Dendritic cell treated with granulocyte-macrophage colony-stimulating factor and Interleukin-4, amounts not matched to agents 40 ng/mL and 50 ng/mL, for 4 days (primary cell): Measurements from ENCODE around the gene CTSV.
"Not testable (repeated sequence)": the region's sequence is repeated elsewhere in the genome, so short reads cannot be mapped to it uniquely, and the experiment has no call there.

Source experiments
- H3K27ac Mint-ChIP-seq: one replicate; pipeline ENCODE4 v1.8.0; 2022; ENCODE audit warnings: mild to moderate bottlenecking, mixed read lengths
- H3K27me3 Mint-ChIP-seq: one replicate; pipeline ENCODE4 v1.8.0; 2022; ENCODE audit warnings: mild to moderate bottlenecking, mixed read lengths
- H3K36me3 Mint-ChIP-seq: one replicate; pipeline ENCODE4 v1.8.0; 2022; ENCODE audit warnings: low read depth, mixed read lengths
- H3K4me1 Mint-ChIP-seq: one replicate; pipeline ENCODE4 v1.8.0; 2022; ENCODE audit warnings: low read depth, mixed read lengths
- H3K4me3 Mint-ChIP-seq: one replicate; pipeline ENCODE4 v1.8.0; 2022; ENCODE audit warnings: mild to moderate bottlenecking, moderate library complexity, mixed read lengths
- H3K9me3 Mint-ChIP-seq: one replicate; pipeline ENCODE4 v1.8.0; 2022; ENCODE audit warnings: mixed read lengths
- intact Hi-C: fragments of 100-400 bp; cut with micrococcal nuclease; formaldehyde crosslinking; loops from one replicate; pipeline ENCODE4 v1.15.0; 2022

Gene CTSV

DNA sequence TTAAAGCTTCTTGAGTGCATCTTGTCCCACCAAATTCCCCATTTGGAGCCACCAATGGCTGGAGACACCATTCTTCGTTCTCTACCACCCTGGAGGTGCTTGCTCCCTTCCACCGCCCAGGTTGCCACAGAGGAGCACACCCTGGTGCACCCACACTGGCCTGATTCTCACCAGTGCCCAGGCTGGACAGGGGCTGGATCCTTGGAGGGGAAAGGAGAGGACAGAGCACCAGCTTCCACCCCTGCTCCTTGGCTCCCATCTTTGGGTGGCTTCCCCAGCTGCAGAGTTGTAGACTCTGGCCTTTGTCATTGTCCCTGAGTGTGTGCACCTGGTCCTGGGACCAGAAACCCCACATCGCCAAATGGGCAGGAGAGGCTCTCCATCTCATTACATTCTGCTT lies 21.9 kb upstream of the CTSV start:
- Mint-ChIP-seq H3K9me3 (no peaks in the 10 kb centered on the region), H3K36me3 (no peaks in the 10 kb centered on the region), H3K4me3 (no peak overlapping the region), H3K4me1 (no peaks in the 10 kb centered on the region), H3K27ac (no peak overlapping the region), H3K27me3 (peaks cover 11% of the 10 kb centered on the region)
- intact Hi-C loops = no loop called here

- intact Hi-C loops = no loop called here
- no peaks in the 10 kb centered on the region for H3K9me3 Mint-ChIP-seq
- H3K4me1 Mint-ChIP-seq = no peaks in the 10 kb centered on the region
- no peak overlapping the region for H3K27ac Mint-ChIP-seq
- no peaks in the 10 kb centered on the region for H3K36me3 Mint-ChIP-seq
- H3K4me3 Mint-ChIP-seq = no peak overlapping the region
- H3K27me3 Mint-ChIP-seq = peaks cover 16% of the 10 kb centered on the region
Observed at GRCh38 chr9:97059626-97060025, 20.7 kb upstream of the CTSV start.

DNA sequence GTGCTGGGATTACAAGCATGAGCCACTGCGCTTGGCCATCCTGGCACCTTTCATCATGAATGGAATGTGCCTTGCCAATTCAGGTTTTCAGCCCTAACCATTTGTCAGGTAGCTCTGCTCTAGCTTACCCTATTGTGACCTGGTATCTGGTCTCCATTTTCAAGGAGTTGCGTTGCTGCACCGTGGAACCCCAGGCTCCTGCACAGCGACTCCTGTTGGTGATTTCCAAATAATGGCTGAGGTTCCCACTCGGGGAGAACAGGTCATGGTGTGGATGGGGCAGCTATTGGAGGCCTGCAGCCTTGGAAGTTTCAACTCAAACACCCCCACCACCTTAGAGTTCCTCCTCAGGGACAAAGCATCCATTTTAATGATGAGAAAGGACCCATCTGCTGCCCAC lies 18.7 kb upstream of the CTSV start:
- no peaks in the 10 kb centered on the region for H3K4me1 Mint-ChIP-seq
- H3K27me3 Mint-ChIP-seq = peaks cover 18% of the 10 kb centered on the region
- no peak overlapping the region for H3K27ac Mint-ChIP-seq
- intact Hi-C loops = no loop called here
- H3K36me3 Mint-ChIP-seq = no peaks in the 10 kb centered on the region
- no peaks in the 10 kb centered on the region for H3K9me3 Mint-ChIP-seq
- H3K4me3 Mint-ChIP-seq = no peak overlapping the region

DNA sequence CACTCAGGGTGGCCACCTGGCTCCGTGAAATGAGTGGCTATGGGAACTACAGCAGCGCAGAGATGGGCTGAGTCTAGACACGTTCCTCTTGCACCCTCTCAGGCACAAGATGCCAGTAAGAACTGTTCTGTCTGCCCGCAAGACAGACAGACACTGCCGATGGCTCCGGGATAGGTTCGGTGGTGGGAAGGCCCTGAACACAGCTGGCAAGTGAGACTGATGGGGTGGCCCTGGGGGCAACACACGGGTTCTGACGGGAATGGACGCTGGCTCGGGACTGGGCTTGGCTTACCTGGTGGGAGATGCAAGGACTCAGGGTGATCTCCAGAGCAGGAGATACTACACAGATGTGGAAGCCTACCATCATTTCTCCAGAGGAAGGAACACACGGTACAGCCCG lies 16.9 kb upstream of the CTSV start:
- intact Hi-C loops, H3K27ac Mint-ChIP-seq, H3K36me3 Mint-ChIP-seq, H3K9me3 Mint-ChIP-seq, H3K4me3 Mint-ChIP-seq, H3K4me1 Mint-ChIP-seq: not testable (repeated sequence)
- peaks cover 26% of the 10 kb centered on the region for H3K27me3 Mint-ChIP-seq

- Mint-ChIP-seq H3K36me3 (no peaks in the 10 kb centered on the region), H3K4me1 (no peaks in the 10 kb centered on the region), H3K27me3 (peaks cover 27% of the 10 kb centered on the region), H3K9me3 (no peaks in the 10 kb centered on the region), H3K4me3 (no peak overlapping the region), H3K27ac (no peak overlapping the region)
- intact Hi-C loops = no loop called here
Observed at GRCh38 chr9:97053717-97054116, 14.8 kb upstream of the CTSV start.

DNA sequence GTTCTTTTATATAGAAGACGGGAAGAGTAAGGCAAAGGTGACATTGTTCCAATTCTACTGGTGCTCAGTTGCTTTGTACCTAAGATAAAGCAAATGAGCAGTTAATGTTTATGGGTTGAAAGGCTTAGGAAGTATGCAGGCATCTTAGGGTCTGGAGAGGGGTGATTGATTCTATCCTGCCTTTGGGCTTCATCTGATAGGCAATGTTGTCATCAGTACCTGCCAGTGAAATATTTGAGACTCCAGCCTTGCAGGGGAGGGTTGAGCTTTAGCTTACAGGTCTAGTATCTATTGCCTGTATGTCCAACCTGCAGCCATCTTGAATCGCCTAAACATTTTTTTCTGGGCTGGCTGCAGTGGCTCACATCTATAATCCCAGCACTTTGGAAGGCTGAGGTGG lies 13.8 kb upstream of the CTSV start:
- intact Hi-C loops = no loop called here
- Mint-ChIP-seq H3K27me3 (peaks cover 27% of the 10 kb centered on the region), H3K4me1 (no peaks in the 10 kb centered on the region), H3K9me3 (no peaks in the 10 kb centered on the region), H3K36me3 (no peaks in the 10 kb centered on the region), H3K4me3 (no peak overlapping the region), H3K27ac (no peak overlapping the region)

GRCh38 chr9:97046228-97046627 lies 7.3 kb upstream of the CTSV start:
- intact Hi-C loops = no loop called here
- H3K4me3 Mint-ChIP-seq = no peak overlapping the region

GRCh38 chr9:97045300-97045699 lies 6.4 kb upstream of the CTSV start:
- Mint-ChIP-seq H3K9me3 (no peaks in the 10 kb centered on the region), H3K4me1 (peaks cover 23% of the 10 kb centered on the region), H3K36me3 (no peaks in the 10 kb centered on the region), H3K27ac (no peak overlapping the region), H3K4me3 (no peak overlapping the region), H3K27me3 (peaks cover 23% of the 10 kb centered on the region)
- intact Hi-C loops = no loop called here

More at GRCh38 chr9:97046228-97046627, 7.3 kb upstream of the CTSV start:
- H3K27ac Mint-ChIP-seq = no peak overlapping the region
- H3K27me3 Mint-ChIP-seq = peaks cover 22% of the 10 kb centered on the region
- H3K4me1 Mint-ChIP-seq = peaks cover 23% of the 10 kb centered on the region
- H3K36me3 Mint-ChIP-seq = no peaks in the 10 kb centered on the region
- no peaks in the 10 kb centered on the region for H3K9me3 Mint-ChIP-seq

GRCh38 chr9:97041898-97042297 lies 3.0 kb upstream of the CTSV start:
- intact Hi-C loops = no loop called here
- Mint-ChIP-seq H3K27me3 (peaks cover 40% of the 10 kb centered on the region), H3K27ac (no peak overlapping the region), H3K4me1 (peaks cover 33% of the 10 kb centered on the region), H3K4me3 (no peak overlapping the region), H3K36me3 (peaks cover 5% of the 10 kb centered on the region), H3K9me3 (no peaks in the 10 kb centered on the region)

DNA sequence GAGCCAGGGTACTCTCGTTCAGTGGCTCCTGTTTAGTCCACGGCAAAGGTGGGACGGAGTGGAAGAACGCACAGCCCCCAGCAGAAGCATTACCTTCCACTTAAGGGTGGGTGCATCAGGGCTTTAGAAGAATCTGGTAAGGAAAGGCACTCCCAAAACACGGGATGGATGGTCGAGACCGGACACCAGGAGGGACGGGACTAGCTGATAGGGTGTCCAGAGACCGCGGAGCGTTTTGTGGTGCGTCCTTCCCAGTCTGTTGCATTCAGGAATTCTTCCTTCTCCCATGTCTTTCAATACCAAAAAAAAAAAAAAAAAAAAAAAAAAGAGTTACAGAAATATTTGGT lies 545 bp upstream of the CTSV start:
- intact Hi-C loops = loop anchor here (10.0 kb wide), 1 partner anchor 185 kb away; the partner anchor contains the start of gene ZNF782
- Mint-ChIP-seq H3K4me1 (peaks cover 33% of the 10 kb centered on the region), H3K4me3 (peak overlapping the region; percentile 85), H3K9me3 (no peaks in the 10 kb centered on the region), H3K36me3 (peaks cover 5% of the 10 kb centered on the region), H3K27me3 (peaks cover 43% of the 10 kb centered on the region), H3K27ac (peak overlapping the region; percentile 62)

DNA sequence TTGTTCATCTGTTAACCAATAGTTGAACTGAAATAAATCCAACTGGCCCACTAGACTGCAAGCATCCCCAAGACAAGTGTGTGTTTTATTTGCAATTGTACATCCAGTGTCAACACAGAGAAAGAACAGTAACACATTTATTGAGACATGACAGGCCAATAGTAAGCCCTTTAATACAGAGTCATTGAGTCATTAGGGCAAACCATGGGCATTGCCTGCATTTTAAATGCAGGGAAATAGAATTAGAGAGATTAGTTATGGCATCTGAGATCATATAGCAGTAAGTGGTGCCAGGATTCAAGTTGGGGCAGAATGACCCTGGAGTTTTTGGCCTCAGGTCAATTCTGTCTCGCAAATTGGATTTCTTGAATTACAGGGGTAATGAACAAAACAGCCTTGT lies 15.4 kb downstream of the CTSV start:
- H3K27ac Mint-ChIP-seq, H3K36me3 Mint-ChIP-seq, H3K4me1 Mint-ChIP-seq, H3K27me3 Mint-ChIP-seq, H3K4me3 Mint-ChIP-seq, H3K9me3 Mint-ChIP-seq, intact Hi-C loops: not testable (repeated sequence)

- peak overlapping the region; percentile 82 for H3K4me3 Mint-ChIP-seq
- intact Hi-C loops, H3K9me3 Mint-ChIP-seq, H3K4me1 Mint-ChIP-seq, H3K36me3 Mint-ChIP-seq, H3K27me3 Mint-ChIP-seq: not testable (repeated sequence)
- peak overlapping the region; percentile 85 for H3K27ac Mint-ChIP-seq
Observed at GRCh38 chr9:97013151-97014132, 25.5 kb downstream of the CTSV start.

GRCh38 chr9:97012617-97013016 lies 26.3 kb downstream of the CTSV start:
- intact Hi-C loops, H3K36me3 Mint-ChIP-seq, H3K27me3 Mint-ChIP-seq, H3K9me3 Mint-ChIP-seq, H3K4me1 Mint-ChIP-seq: not testable (repeated sequence)
- Mint-ChIP-seq H3K4me3 (peak overlapping the region; percentile 75), H3K27ac (peak overlapping the region; percentile 80)

DNA sequence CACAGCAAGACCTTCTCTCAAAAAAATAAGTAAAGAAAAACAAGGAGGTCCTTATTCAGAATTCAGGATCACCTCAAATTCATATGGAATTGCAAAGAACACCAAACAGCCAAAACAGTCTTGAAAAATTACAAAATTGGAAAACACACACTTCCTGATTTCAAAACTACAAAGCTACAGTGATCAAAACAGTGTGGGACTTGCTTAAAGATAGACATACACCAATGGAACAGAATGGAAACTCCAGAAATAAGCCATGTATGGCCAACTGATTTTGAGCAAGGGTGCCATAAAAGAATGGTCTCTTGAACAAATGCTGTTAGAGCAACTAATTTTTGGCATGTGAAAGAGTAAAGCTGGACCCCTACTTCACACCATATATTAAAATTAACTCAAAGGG lies 36.7 kb downstream of the CTSV start:
- H3K27ac Mint-ChIP-seq, intact Hi-C loops, H3K27me3 Mint-ChIP-seq, H3K9me3 Mint-ChIP-seq, H3K4me3 Mint-ChIP-seq: not testable (repeated sequence)
- H3K36me3 Mint-ChIP-seq = peaks cover 12% of the 10 kb centered on the region
- peaks cover 38% of the 10 kb centered on the region for H3K4me1 Mint-ChIP-seq

DNA sequence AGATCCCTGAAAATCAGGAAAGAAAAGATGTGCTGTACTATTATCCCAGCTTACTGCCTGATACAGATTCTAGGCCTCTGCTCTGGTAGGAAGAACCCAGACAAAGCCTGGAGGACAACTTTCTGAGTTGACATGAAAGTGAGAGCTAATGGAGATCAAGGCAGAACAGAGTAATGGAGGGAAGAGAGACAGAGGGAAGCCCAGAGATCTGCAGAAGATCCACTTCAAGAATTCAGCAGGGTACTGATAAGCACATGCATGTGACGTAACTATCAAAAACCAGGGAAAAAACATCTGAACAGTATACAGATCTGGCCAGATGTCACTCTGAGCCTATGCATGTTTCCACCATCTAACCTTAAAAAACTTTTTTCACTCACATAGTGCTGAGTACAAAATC lies 37.6 kb downstream of the CTSV start:
- H3K4me3 Mint-ChIP-seq, intact Hi-C loops, H3K27ac Mint-ChIP-seq, H3K27me3 Mint-ChIP-seq, H3K9me3 Mint-ChIP-seq: not testable (repeated sequence)
- Mint-ChIP-seq H3K36me3 (peaks cover 12% of the 10 kb centered on the region), H3K4me1 (peaks cover 44% of the 10 kb centered on the region)
